Measurements from ENCODE around the gene NDUFV3. TPM values are rescaled to one million over a fixed set of nuclear protein-coding genes. Genes with fewer than 3 reads are reported as not detected.

The NDUFV3 gene
- total and polyA plus RNA-seq, 2 of the 13 experiments (the other 11 are each of a cell fraction or from before 2014, with no cell fraction given), result 14.2 to 29.6 TPM

- no peak for TF ChIP-seq MLXIP (CRISPR knock-in tag; IDR thresholded peaks at IDR 0.05; ENCODE audit: borderline replicate concordance)
- TF ChIP-seq SRSF4 (IDR thresholded peaks at IDR 0.05; ENCODE audit: low read depth, low read length, poor library complexity, severe bottlenecking), result no peak
- no peak; the same call in 1 of the 2 replicates for TF ChIP-seq SIX4 (CRISPR knock-in tag; IDR thresholded peaks at IDR 0.05)
- no peak for TF ChIP-seq ATF7-NPFF (CRISPR knock-in tag; IDR thresholded peaks at IDR 0.05; ENCODE audit: low read depth)
- no peak for TF ChIP-seq NFRKB (IDR thresholded peaks at IDR 0.05)
- TF ChIP-seq HNRNPL (IDR thresholded peaks at IDR 0.05; ENCODE audit: low read depth, low read length), result peak; percentile 98
- TF ChIP-seq, protein P1, sequence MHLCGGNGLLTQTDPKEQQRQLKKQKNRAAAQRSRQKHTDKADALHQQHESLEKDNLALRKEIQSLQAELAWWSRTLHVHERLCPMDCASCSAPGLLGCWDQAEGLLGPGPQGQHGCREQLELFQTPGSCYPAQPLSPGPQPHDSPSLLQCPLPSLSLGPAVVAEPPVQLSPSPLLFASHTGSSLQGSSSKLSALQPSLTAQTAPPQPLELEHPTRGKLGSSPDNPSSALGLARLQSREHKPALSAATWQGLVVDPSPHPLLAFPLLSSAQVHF (CRISPR knock-in tag; IDR thresholded peaks at IDR 0.05), result no peak; the same call in 1 of the 2 replicates
- TF ChIP-seq, protein P2, sequence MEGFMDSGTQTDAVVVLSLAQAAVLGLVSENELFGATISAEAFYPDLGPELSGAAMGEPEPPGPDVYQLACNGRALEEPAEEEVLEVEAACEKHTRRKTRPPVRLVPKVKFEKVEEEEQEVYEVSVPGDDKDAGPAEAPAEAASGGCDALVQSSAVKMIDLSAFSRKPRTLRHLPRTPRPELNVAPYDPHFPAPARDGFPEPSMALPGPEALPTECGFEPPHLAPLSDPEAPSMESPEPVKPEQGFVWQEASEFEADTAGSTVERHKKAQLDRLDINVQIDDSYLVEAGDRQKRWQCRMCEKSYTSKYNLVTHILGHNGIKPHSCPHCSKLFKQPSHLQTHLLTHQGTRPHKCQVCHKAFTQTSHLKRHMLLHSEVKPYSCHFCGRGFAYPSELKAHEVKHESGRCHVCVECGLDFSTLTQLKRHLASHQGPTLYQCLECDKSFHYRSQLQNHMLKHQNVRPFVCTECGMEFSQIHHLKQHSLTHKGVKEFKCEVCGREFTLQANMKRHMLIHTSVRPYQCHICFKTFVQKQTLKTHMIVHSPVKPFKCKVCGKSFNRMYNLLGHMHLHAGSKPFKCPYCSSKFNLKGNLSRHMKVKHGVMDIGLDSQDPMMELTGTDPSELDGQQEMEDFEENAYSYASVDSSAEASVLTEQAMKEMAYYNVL (CRISPR knock-in tag; IDR thresholded peaks at IDR 0.05; ENCODE audit: borderline replicate concordance), result no peak
- no peak for TF ChIP-seq PCBP1 (IDR thresholded peaks at IDR 0.05; ENCODE audit: borderline replicate concordance, low read depth, low read length)
- peak; percentile 64; the same call in 1 of the 2 replicates for TF ChIP-seq ZNF564 (CRISPR knock-in tag; IDR thresholded peaks at IDR 0.05)
- TF ChIP-seq ZSCAN30 (CRISPR knock-in tag; IDR thresholded peaks at IDR 0.05), result peak; percentile 82; the same call in 1 of the 2 replicates
- TF ChIP-seq, protein P3, sequence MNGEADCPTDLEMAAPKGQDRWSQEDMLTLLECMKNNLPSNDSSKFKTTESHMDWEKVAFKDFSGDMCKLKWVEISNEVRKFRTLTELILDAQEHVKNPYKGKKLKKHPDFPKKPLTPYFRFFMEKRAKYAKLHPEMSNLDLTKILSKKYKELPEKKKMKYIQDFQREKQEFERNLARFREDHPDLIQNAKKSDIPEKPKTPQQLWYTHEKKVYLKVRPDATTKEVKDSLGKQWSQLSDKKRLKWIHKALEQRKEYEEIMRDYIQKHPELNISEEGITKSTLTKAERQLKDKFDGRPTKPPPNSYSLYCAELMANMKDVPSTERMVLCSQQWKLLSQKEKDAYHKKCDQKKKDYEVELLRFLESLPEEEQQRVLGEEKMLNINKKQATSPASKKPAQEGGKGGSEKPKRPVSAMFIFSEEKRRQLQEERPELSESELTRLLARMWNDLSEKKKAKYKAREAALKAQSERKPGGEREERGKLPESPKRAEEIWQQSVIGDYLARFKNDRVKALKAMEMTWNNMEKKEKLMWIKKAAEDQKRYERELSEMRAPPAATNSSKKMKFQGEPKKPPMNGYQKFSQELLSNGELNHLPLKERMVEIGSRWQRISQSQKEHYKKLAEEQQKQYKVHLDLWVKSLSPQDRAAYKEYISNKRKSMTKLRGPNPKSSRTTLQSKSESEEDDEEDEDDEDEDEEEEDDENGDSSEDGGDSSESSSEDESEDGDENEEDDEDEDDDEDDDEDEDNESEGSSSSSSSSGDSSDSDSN (CRISPR knock-in tag; IDR thresholded peaks at IDR 0.05), result peak; percentile 97
- no peak for TF ChIP-seq PBX2 (CRISPR knock-in tag; IDR thresholded peaks at IDR 0.05)
- no peak for TF ChIP-seq KAT2B (IDR thresholded peaks at IDR 0.05; ENCODE audit: borderline replicate concordance, low read depth, low read length)
- no peak for TF ChIP-seq ZNF841 (CRISPR knock-in tag; IDR thresholded peaks at IDR 0.05; ENCODE audit: borderline replicate concordance)
- TF ChIP-seq TAF1 (CRISPR knock-in tag; IDR thresholded peaks at IDR 0.05), result peak; percentile 98
- TF ChIP-seq GABPA (IDR thresholded peaks at IDR 0.05; ENCODE audit: low read depth, low read length), result no peak
- no peak for TF ChIP-seq GABPA (CRISPR knock-in tag; IDR thresholded peaks at IDR 0.05; ENCODE audit: low read depth)
- peak; percentile 82; the same call in 1 of the 2 replicates for TF ChIP-seq ZNF484 (CRISPR knock-in tag; IDR thresholded peaks at IDR 0.05; ENCODE audit: borderline replicate concordance, low read depth)
- TF ChIP-seq ZNF430 (CRISPR knock-in tag; IDR thresholded peaks at IDR 0.05), result peak; percentile 72
Measured at GRCh38 chr21:42892931-42893755, at the start of gene NDUFV3 (continued).
